WTC11 (cell line): Measurements from ENCODE around the gene RBM47.

ENCODE experiments used
- CREB1 ChIP-seq: sonication (generic); formaldehyde crosslinking; IDR thresholded peaks from 2 replicates; pipeline ENCODE4 v1.8.0; 2023; ENCODE audit warnings: mild to moderate bottlenecking, missing genetic modification reagents
- TF ChIP-seq, protein P1 (sequence below): fragments of 200-600 bp; IDR thresholded peaks from 2 replicates; pipeline ENCODE4 v1.8.0; 2022; ENCODE audit warnings: antibody characterized with exemption

DNA sequence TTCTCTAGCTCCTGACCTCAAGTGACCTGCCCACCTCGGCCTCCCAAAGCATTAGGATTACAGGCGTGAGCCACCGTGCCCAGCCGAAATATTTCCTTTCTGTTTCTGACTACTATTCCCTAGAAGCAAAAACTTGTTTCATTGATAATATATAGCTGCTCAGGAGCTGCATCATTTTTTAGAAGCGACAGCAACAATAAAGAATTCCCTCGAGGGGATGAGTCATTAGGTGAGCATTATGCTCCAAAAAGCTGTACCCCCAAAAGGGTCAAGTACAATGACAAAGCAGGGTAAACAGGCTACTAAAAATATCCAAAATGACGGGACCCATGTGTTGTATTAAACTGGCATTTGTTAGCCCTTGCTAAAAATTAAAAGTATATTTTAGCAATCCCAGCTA lies 67.0 kb downstream of the RBM47 start:
- no peak for TF ChIP-seq CREB1 (CRISPR knock-in tag)
- TF ChIP-seq, protein P1, sequence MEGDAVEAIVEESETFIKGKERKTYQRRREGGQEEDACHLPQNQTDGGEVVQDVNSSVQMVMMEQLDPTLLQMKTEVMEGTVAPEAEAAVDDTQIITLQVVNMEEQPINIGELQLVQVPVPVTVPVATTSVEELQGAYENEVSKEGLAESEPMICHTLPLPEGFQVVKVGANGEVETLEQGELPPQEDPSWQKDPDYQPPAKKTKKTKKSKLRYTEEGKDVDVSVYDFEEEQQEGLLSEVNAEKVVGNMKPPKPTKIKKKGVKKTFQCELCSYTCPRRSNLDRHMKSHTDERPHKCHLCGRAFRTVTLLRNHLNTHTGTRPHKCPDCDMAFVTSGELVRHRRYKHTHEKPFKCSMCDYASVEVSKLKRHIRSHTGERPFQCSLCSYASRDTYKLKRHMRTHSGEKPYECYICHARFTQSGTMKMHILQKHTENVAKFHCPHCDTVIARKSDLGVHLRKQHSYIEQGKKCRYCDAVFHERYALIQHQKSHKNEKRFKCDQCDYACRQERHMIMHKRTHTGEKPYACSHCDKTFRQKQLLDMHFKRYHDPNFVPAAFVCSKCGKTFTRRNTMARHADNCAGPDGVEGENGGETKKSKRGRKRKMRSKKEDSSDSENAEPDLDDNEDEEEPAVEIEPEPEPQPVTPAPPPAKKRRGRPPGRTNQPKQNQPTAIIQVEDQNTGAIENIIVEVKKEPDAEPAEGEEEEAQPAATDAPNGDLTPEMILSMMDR, result no peak
